Erythroblast (primary cell): ENCODE results near the gene CENPO.

ENCODE experiments used
- GATA1 ChIP-seq: IDR thresholded peaks from 2 replicates; pipeline ENCODE4 v1.6.1; 2011; ENCODE audit warnings: low read depth, mild to moderate bottlenecking, control low read depth, low read length, moderate library complexity
- POLR2A ChIP-seq: IDR thresholded peaks from 2 replicates; pipeline ENCODE4 v1.6.1; 2011; ENCODE audit warnings: mild to moderate bottlenecking, low read length

DNA sequence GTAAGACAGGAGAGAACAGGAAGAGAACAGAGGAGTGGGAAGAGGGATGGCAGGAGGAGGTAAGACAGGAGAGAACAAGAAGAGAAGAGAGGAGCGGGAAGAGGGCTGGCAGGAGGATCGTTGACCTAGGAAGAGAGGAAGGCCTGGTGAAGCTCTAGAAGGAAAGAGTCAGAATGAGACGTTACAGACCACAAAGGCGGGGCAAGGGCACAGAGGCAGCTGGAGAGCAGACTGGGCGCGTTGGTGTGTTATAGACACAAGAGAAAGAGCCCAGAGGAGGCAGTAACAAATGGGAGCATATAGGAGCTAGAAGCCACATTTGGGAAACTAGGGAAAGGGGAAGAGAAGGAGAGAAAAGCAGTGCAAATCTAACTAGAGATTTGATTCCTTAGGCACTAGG is 26.6 kb upstream of the CENPO start:
- TF ChIP-seq POLR2A (no peak), GATA1 (no peak)
